SKM-1 treated with dmso at 0.1 percent for 144 hours (cell line): ENCODE data around the gene CDH11.

Experiments
- DNase-seq: peaks from one replicate; lab custom pipeline; 2025; ENCODE audit not compliant: unreplicated experiment; lab: John Stamatoyannopoulos, UW

Gene CDH11

GRCh38 chr16:65121870-65122723 lies at the start of gene CDH11:
CDH11 (minus strand) TSS chr16:65122063; CDS start chr16:65004869, 117,194 bp downstream.
- DNase-seq: no peak

- no peak for DNase-seq
Observed at GRCh38 chr16:65154321-65154720, 32.5 kb upstream of the CDH11 start.

GRCh38 chr16:65153365-65154105 lies 31.7 kb upstream of the CDH11 start:
- DNase-seq: no peak

GRCh38 chr16:65148804-65149203 lies 26.9 kb upstream of the CDH11 start:
- DNase-seq: no peak

GRCh38 chr16:65142276-65142675 lies 20.4 kb upstream of the CDH11 start:
- no peak for DNase-seq

- DNase-seq: no peak
Observed at GRCh38 chr16:65136681-65137080, 14.8 kb upstream of the CDH11 start.

GRCh38 chr16:65126845-65127624 lies 5.2 kb upstream of the CDH11 start:
- no peak for DNase-seq

- peak; percentile 75 for DNase-seq
Observed at GRCh38 chr16:65125871-65126270, 4.0 kb upstream of the CDH11 start.

GRCh38 chr16:65125322-65125721 lies 3.5 kb upstream of the CDH11 start:
- DNase-seq: no peak

- DNase-seq: no peak
Observed at GRCh38 chr16:65124596-65124995, 2.7 kb upstream of the CDH11 start.

- DNase-seq: no peak
Observed at GRCh38 chr16:65124212-65124548, 2.3 kb upstream of the CDH11 start.

- DNase-seq: no peak
Observed at GRCh38 chr16:65123396-65124211, 1.7 kb upstream of the CDH11 start.

GRCh38 chr16:65122724-65123395 lies 997 bp upstream of the CDH11 start:
- no peak for DNase-seq

GRCh38 chr16:65120831-65121721 lies 787 bp downstream of the CDH11 start:
- DNase-seq: no peak

GRCh38 chr16:65120461-65120830 lies 1.4 kb downstream of the CDH11 start:
- DNase-seq: no peak

- no peak for DNase-seq
Observed at GRCh38 chr16:65119901-65120401, 1.9 kb downstream of the CDH11 start.

GRCh38 chr16:65119435-65119834 lies 2.4 kb downstream of the CDH11 start:
- DNase-seq: no peak

- DNase-seq: no peak
Observed at GRCh38 chr16:65118871-65119270, 3.0 kb downstream of the CDH11 start.

GRCh38 chr16:65117811-65118448 lies 3.9 kb downstream of the CDH11 start:
- peak; percentile 56 for DNase-seq
